Neural cell (in vitro differentiated cells): ENCODE data around the gene SLC25A25. TPM values are rescaled to one million over a fixed set of nuclear protein-coding genes. Genes with fewer than 3 reads are reported as not detected.

Experiments
- H2AFZ ChIP-seq: fragments of 200-600, 300-800 bp; sonication (generic), shearing (Covaris generic); 2 replicates; pipeline ENCODE4 v1.6.0; 2014; ENCODE audit warnings: low read depth, mild to moderate bottlenecking, antibody characterized with exemption, low read length, moderate library complexity
- H3F3A ChIP-seq: fragments of 200-600 bp; shearing (Covaris generic); 2 replicates; pipeline ENCODE4 v1.6.1; 2016; ENCODE audit warnings: mild to moderate bottlenecking, moderate library complexity, mixed read lengths, antibody characterized with exemption, low read length; ENCODE audit not compliant: insufficient read depth, poor library complexity, severe bottlenecking
- H3K27ac ChIP-seq: fragments of 200-600, 300-800 bp; sonication (generic), shearing (Covaris generic); 2 replicates; pipeline ENCODE4 v1.5.1; 2014; ENCODE audit warnings: mild to moderate bottlenecking, low read length, moderate library complexity
- H3K27me3 ChIP-seq: fragments of 300-800, 200-600 bp; sonication (generic), shearing (Covaris generic); 2 replicates; pipeline ENCODE4 v1.6.0; 2014; ENCODE audit warnings: mild to moderate bottlenecking, low read depth, low read length, moderate library complexity; ENCODE audit not compliant: insufficient read depth
- H3K36me3 ChIP-seq: fragments of 300-800, 200-600 bp; sonication (generic), shearing (Covaris generic); 2 replicates; pipeline ENCODE4 v1.5.1; 2014; ENCODE audit warnings: mild to moderate bottlenecking, antibody characterized with exemption, low read length, moderate library complexity; ENCODE audit not compliant: insufficient read depth
- H3K4me2 ChIP-seq: fragments of 300-800, 200-600 bp; sonication (generic), shearing (Covaris generic); 2 replicates; pipeline ENCODE4 v1.6.0; 2014; ENCODE audit warnings: mild to moderate bottlenecking, low read length
- H3K4me3 ChIP-seq: fragments of 300-800, 200-600 bp; sonication (generic), shearing (Covaris generic); 2 replicates; pipeline ENCODE4 v1.5.1; 2014; ENCODE audit warnings: mild to moderate bottlenecking, low read length, moderate library complexity
- H3K79me2 ChIP-seq: fragments of 200-600 bp; shearing (Covaris generic); replicated peaks from 2 replicates; pipeline ENCODE4 v1.6.0; 2014; ENCODE audit warnings: mild to moderate bottlenecking, low read length, moderate library complexity; ENCODE audit not compliant: insufficient read depth
- H3K9ac ChIP-seq: fragments of 300-800, 200-600 bp; sonication (generic), shearing (Covaris generic); 2 replicates; pipeline ENCODE4 v1.6.1; 2016; ENCODE audit warnings: mild to moderate bottlenecking, low read length, mixed read lengths
- H3K9me2 ChIP-seq: fragments of 200-600 bp; shearing (Covaris generic); 2 replicates; pipeline ENCODE4 v1.6.1; 2016; ENCODE audit warnings: mild to moderate bottlenecking, low read length, mixed read lengths; ENCODE audit not compliant: insufficient read depth
- H3K9me3 ChIP-seq: fragments of 200-600, 300-800 bp; sonication (generic), shearing (Covaris generic); 2 replicates; pipeline ENCODE4 v1.6.1; 2016; ENCODE audit warnings: mild to moderate bottlenecking, mixed run types, low read length, moderate library complexity, mixed read lengths
- H4K20me1 ChIP-seq: fragments of 200-600 bp; shearing (Covaris generic); 2 replicates; pipeline ENCODE4 v1.6.1; 2016; ENCODE audit warnings: mild to moderate bottlenecking, mixed run types; ENCODE audit not compliant: insufficient read depth
- EP300 ChIP-seq: fragments of 450-650 bp; conservative IDR thresholded peaks from 2 replicates; pipeline ENCODE4 v1.6.1; 2014; ENCODE audit warnings: antibody characterized with exemption, mild to moderate bottlenecking, moderate library complexity; ENCODE audit not compliant: poor library complexity, severe bottlenecking
- EZH2 ChIP-seq: fragments of 200-600, 300-800 bp; shearing (Covaris generic), sonication (generic); IDR thresholded peaks from 2 replicates; pipeline ENCODE4 v1.6.1; 2014; ENCODE audit warnings: antibody characterized with exemption, low read length, borderline replicate concordance, mild to moderate bottlenecking; ENCODE audit not compliant: insufficient read depth, poor library complexity, severe bottlenecking
- MXI1 ChIP-seq: fragments of 450-650 bp; conservative IDR thresholded peaks from 2 replicates; pipeline ENCODE4 v1.6.1; 2014; ENCODE audit warnings: antibody characterized with exemption, mild to moderate bottlenecking; ENCODE audit not compliant: poor library complexity, severe bottlenecking
- POLR2AphosphoS5 ChIP-seq: IDR thresholded peaks from 2 replicates; pipeline ENCODE4 v1.6.1; 2012
- RAD21 ChIP-seq: fragments of 450-650 bp; conservative IDR thresholded peaks from 2 replicates; pipeline ENCODE4 v1.6.1; 2014; ENCODE audit warnings: antibody characterized with exemption, mild to moderate bottlenecking, moderate library complexity
- SMC3 ChIP-seq: fragments of 450-650 bp; conservative IDR thresholded peaks from 2 replicates; pipeline ENCODE4 v1.6.1; 2014; ENCODE audit warnings: antibody characterized with exemption, mild to moderate bottlenecking, moderate library complexity; ENCODE audit not compliant: poor library complexity
- TAF1 ChIP-seq: IDR thresholded peaks from 2 replicates; pipeline ENCODE4 v1.6.1; 2012; ENCODE audit warnings: low read depth
- polyA plus RNA-seq: library from polyadenylated mRNA; depleted of rRNA; stranded (reverse); fragments of >200 nt; gene quantifications from 2 replicates; pipeline ENCODE4 v1.2.3, GENCODE V29; 2014
- TF ChIP-seq, protein P1 (sequence below): fragments of 450-650 bp; IDR thresholded peaks from 2 replicates; pipeline ENCODE4 v1.5.1; 2014; ENCODE audit warnings: antibody characterized with exemption, mild to moderate bottlenecking, moderate library complexity; ENCODE audit not compliant: poor library complexity, severe bottlenecking
- TF ChIP-seq, protein P2 (sequence below): IDR thresholded peaks from 2 replicates; pipeline ENCODE4 v1.6.1; 2012; ENCODE audit warnings: borderline replicate concordance

The SLC25A25 gene
- polyA plus RNA-seq, 1 donor from 2014 or later, result 43.7 TPM

DNA sequence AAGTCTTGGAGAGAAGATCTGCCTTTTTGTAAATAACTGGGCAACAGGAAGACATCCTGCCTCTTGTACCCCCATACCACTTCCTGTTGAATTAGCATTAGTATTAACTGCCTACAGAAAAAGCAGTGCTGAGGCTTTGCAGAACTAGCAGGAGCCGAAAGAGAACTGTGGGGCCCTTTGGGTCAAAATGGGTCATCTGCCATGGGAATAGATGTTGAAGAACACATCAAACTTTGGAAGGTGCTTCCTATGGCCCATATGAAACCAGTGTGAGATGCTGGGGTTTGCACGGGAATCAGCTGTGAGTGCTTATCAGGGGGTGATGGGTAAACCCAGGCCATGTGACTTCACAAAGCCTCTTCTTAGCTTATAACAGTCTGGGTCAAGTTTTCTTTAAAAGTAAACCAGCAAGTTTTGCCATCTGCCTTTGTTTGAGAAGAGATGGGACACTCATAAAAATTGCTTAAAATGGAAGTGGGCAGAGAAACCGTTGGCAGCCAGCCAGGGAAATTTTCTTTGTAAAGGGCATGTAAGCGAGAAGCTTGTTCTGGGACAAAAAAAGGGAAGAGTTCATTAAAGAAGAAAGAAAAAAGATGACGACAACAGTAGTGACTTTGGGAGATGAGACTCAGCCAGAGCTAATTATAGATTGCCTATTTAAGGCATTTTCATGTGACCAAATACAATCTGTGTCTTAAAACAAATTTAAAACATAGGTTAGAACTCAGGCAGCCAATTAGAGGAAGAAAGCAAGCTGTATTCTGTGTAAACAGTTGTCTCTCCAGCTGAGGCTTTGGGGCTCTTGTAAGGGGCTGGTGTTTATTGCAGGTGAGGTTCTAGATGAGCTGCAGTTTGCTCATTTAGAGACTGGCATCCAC is 4.4 kb downstream of the SLC25A25 start:
- Histone ChIP-seq H2AFZ (no peak overlapping the region), H3K79me2 (peaks cover 11% of the 10 kb centered on the region), H3K9ac (no peak overlapping the region), H3K27me3 (no peaks in the 10 kb centered on the region), H3K9me3 (no peaks in the 10 kb centered on the region), H4K20me1 (no peaks in the 10 kb centered on the region), H3F3A (no peaks in the 10 kb centered on the region), H3K4me3 (no peak overlapping the region), H3K9me2 (no peaks in the 10 kb centered on the region), H3K36me3 (no peaks in the 10 kb centered on the region), H3K4me2 (no peak overlapping the region), H3K27ac (no peak overlapping the region)
- TF ChIP-seq RAD21 (no peak), POLR2AphosphoS5 (no peak), TAF1 (no peak), MXI1 (no peak), SMC3 (no peak), EP300 (no peak), EZH2 (no peak)
- TF ChIP-seq, protein P1, sequence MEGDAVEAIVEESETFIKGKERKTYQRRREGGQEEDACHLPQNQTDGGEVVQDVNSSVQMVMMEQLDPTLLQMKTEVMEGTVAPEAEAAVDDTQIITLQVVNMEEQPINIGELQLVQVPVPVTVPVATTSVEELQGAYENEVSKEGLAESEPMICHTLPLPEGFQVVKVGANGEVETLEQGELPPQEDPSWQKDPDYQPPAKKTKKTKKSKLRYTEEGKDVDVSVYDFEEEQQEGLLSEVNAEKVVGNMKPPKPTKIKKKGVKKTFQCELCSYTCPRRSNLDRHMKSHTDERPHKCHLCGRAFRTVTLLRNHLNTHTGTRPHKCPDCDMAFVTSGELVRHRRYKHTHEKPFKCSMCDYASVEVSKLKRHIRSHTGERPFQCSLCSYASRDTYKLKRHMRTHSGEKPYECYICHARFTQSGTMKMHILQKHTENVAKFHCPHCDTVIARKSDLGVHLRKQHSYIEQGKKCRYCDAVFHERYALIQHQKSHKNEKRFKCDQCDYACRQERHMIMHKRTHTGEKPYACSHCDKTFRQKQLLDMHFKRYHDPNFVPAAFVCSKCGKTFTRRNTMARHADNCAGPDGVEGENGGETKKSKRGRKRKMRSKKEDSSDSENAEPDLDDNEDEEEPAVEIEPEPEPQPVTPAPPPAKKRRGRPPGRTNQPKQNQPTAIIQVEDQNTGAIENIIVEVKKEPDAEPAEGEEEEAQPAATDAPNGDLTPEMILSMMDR, result no peak
- TF ChIP-seq, protein P2, sequence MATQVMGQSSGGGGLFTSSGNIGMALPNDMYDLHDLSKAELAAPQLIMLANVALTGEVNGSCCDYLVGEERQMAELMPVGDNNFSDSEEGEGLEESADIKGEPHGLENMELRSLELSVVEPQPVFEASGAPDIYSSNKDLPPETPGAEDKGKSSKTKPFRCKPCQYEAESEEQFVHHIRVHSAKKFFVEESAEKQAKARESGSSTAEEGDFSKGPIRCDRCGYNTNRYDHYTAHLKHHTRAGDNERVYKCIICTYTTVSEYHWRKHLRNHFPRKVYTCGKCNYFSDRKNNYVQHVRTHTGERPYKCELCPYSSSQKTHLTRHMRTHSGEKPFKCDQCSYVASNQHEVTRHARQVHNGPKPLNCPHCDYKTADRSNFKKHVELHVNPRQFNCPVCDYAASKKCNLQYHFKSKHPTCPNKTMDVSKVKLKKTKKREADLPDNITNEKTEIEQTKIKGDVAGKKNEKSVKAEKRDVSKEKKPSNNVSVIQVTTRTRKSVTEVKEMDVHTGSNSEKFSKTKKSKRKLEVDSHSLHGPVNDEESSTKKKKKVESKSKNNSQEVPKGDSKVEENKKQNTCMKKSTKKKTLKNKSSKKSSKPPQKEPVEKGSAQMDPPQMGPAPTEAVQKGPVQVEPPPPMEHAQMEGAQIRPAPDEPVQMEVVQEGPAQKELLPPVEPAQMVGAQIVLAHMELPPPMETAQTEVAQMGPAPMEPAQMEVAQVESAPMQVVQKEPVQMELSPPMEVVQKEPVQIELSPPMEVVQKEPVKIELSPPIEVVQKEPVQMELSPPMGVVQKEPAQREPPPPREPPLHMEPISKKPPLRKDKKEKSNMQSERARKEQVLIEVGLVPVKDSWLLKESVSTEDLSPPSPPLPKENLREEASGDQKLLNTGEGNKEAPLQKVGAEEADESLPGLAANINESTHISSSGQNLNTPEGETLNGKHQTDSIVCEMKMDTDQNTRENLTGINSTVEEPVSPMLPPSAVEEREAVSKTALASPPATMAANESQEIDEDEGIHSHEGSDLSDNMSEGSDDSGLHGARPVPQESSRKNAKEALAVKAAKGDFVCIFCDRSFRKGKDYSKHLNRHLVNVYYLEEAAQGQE, result no peak

DNA sequence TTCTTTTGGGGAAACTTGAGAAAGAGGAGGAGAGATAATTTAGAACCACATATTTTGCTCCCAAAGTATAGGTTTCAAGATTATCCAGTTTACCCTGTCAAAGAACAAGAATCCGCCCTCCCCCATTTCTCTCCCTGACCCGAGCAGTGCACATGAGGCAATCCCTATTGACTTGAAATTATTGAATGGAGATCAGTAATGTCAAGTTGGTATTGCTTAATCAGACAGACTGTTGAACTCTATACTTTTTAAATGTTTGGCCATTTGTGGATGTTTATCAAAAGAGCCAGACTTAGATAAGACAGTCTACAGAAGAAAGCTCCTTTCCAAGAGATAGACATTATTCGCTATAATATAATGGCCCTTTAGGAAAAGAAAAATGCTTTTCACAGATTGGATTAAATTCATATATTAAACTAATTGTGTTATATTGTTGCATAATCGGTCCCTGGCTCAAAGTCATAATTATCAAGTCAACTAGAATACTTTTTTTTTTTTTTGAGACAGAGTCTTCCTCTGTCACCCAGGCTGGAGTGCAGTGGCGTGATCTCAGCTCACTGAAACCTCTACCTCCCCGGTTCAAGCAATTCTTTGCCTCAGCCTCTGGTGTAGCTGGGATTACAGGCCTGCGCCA is 5.3 kb downstream of the SLC25A25 start:
- TF ChIP-seq SMC3, result no peak
- TF ChIP-seq, protein P2, result no peak
- TF ChIP-seq EZH2, result no peak
- no peak for TF ChIP-seq MXI1
- TF ChIP-seq RAD21, result no peak
- TF ChIP-seq, protein P1, result no peak
- TF ChIP-seq POLR2AphosphoS5, result no peak
- TF ChIP-seq TAF1, result no peak
- no peak for TF ChIP-seq EP300
- Histone ChIP-seq H4K20me1 (no peaks in the 10 kb centered on the region), H2AFZ (no peak overlapping the region), H3K9me3 (no peaks in the 10 kb centered on the region), H3K27me3 (no peaks in the 10 kb centered on the region), H3K4me3 (no peak overlapping the region), H3K4me2 (no peak overlapping the region), H3K79me2 (peaks cover 11% of the 10 kb centered on the region), H3K9me2 (no peaks in the 10 kb centered on the region), H3K27ac (no peak overlapping the region), H3K9ac (no peak overlapping the region), H3K36me3 (no peaks in the 10 kb centered on the region), H3F3A (no peaks in the 10 kb centered on the region)
